ENCODE data around the gene RNF181. TPM values are rescaled to one million over a fixed set of nuclear protein-coding genes. Genes with fewer than 3 reads are reported as not detected.

The RNF181 gene
- total and polyA plus RNA-seq, 2 of the 13 experiments (the other 11 are each of a cell fraction or from before 2014, with no cell fraction given) = 224 to 578 TPM

- no peak for TF ChIP-seq PCBP1 (IDR thresholded peaks at IDR 0.05; ENCODE audit: borderline replicate concordance, low read depth, low read length)
- TF ChIP-seq CHCHD3 (CRISPR knock-in tag; IDR thresholded peaks at IDR 0.05) = no peak; the same call in 1 of the 2 replicates
- peak; percentile 57; the same call in 1 of the 2 replicates for TF ChIP-seq ZNF280B (CRISPR knock-in tag; IDR thresholded peaks at IDR 0.05; ENCODE audit: borderline replicate concordance)
- no peak for TF ChIP-seq ZNF775 (CRISPR knock-in tag; IDR thresholded peaks at IDR 0.05; ENCODE audit: borderline replicate concordance)
- no peak for TF ChIP-seq MYNN (CRISPR knock-in tag; IDR thresholded peaks at IDR 0.05; ENCODE audit: low read depth)
- TF ChIP-seq NPAS2 (CRISPR knock-in tag; IDR thresholded peaks at IDR 0.05; ENCODE audit: borderline replicate concordance) = peak; percentile 33; the same call in 1 of the 2 replicates
- TF ChIP-seq NR0B2 (CRISPR knock-in tag; IDR thresholded peaks at IDR 0.05) = peak; percentile 82
- TF ChIP-seq ZFAT (CRISPR knock-in tag; conservative IDR thresholded peaks at IDR 0.05) = no peak
- no peak for TF ChIP-seq ZNF432 (CRISPR knock-in tag; IDR thresholded peaks at IDR 0.05; ENCODE audit: borderline replicate concordance)
- no peak; the same call in 1 of the 2 replicates for TF ChIP-seq ZNF484 (CRISPR knock-in tag; IDR thresholded peaks at IDR 0.05; ENCODE audit: borderline replicate concordance, low read depth)
- TF ChIP-seq ZSCAN9 (CRISPR knock-in tag; IDR thresholded peaks at IDR 0.05; ENCODE audit: borderline replicate concordance) = peak; percentile 68; the same call in 1 of the 2 replicates
- peak; percentile 83 for TF ChIP-seq ZNF503 (CRISPR knock-in tag; IDR thresholded peaks at IDR 0.05)
- TF ChIP-seq PHF20 (CRISPR knock-in tag; IDR thresholded peaks at IDR 0.05) = peak; percentile 57; the same call in 1 of the 2 replicates
- no peak for TF ChIP-seq ZNF562 (CRISPR knock-in tag; IDR thresholded peaks at IDR 0.05; ENCODE audit: borderline replicate concordance)
- no peak for TF ChIP-seq ONECUT2 (CRISPR knock-in tag; IDR thresholded peaks at IDR 0.05)
- peak; percentile 94 for TF ChIP-seq ZNF230 (CRISPR knock-in tag; IDR thresholded peaks at IDR 0.05)
- TF ChIP-seq ZNF460 (CRISPR knock-in tag; IDR thresholded peaks at IDR 0.05; ENCODE audit: borderline replicate concordance) = peak; percentile 65; the same call in 1 of the 2 replicates
- no peak for TF ChIP-seq RFX3 (CRISPR knock-in tag; IDR thresholded peaks at IDR 0.05)
- no peak; the same call in 1 of the 2 replicates for TF ChIP-seq ZNF3 (CRISPR knock-in tag; IDR thresholded peaks at IDR 0.05)
- TF ChIP-seq ZNF615 (CRISPR knock-in tag; IDR thresholded peaks at IDR 0.05; ENCODE audit: borderline replicate concordance) = no peak
- TF ChIP-seq CBFB (CRISPR knock-in tag; IDR thresholded peaks at IDR 0.05) = peak; percentile 84
- no peak; the same call in 1 of the 2 replicates for TF ChIP-seq ZNF430 (CRISPR knock-in tag; IDR thresholded peaks at IDR 0.05)
- TF ChIP-seq ZNF121 (CRISPR knock-in tag; IDR thresholded peaks at IDR 0.05) = peak; percentile 53; the same call in 1 of the 2 replicates
- no peak for TF ChIP-seq ZNF180 (CRISPR knock-in tag; IDR thresholded peaks at IDR 0.05; ENCODE audit: borderline replicate concordance, low read depth)
- peak; percentile 78; the same call in 2 of the 3 replicates for TF ChIP-seq MXI1 (IDR thresholded peaks at IDR 0.05; ENCODE audit: borderline replicate concordance, low read depth, low read length)
- TF ChIP-seq ZBTB26 (CRISPR knock-in tag; IDR thresholded peaks at IDR 0.05; ENCODE audit: borderline replicate concordance) = peak; percentile 87; the same call in 1 of the 2 replicates
These were observed 11.1 kb upstream of the RNF181 start, which contains the start of gene VAMP5 (continued) for GRCh38 chr2:85584354-85584856.
